ENCODE results near the gene POT1.
A peak's percentile ranks its signal among the peaks of the same experiment; 100 is the strongest.

POT1 gene

DNA sequence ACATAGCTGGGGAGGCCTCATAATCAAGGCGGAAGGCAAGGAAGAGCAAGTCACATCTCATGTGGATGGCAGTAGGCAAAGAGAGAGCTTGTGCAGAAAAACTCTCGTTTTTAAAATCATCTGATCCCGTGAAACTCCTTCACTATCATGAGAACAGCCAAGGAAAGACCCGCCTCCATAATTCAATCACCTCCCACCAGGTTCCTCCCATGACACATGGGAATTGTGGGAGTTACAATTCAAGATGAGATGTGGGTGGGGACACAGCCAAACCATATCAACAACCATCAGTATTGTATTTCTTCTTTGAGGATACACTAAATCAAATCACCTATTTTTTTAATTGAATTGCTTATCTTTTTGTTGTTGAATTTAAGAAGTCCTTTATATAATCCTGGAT, 16.7 kb downstream of the POT1 start:
- no peak for DNase-seq (ENCODE audit: low spot score)

DNA sequence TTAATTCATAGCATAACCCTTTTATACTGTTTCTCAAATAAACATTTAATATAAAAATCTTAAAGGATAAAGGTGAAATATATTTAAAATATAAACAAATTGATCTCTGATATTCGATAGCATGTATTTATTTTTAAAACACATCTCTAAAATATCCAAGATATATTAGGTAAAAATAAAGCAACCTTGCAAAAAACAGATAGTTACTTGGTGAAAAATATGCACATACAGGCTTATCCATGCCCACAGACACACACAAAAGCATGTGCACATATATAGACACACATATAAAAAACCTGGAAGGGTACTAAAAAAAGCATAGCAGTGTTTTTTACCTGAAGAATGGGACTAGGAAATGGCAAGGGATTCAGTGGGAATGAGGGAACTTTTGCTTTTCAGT, 19.8 kb downstream of the POT1 start:
- DNase-seq (ENCODE audit: low spot score) = no peak

GRCh38 chr7:124908259-124908658, 21.4 kb downstream of the POT1 start:
- DNase-seq (ENCODE audit: low spot score) = no peak

GRCh38 chr7:124907490-124907889, 22.1 kb downstream of the POT1 start:
- no peak for DNase-seq (ENCODE audit: low spot score)

GRCh38 chr7:124898531-124898930, 31.1 kb downstream of the POT1 start:
- DNase-seq (ENCODE audit: low spot score) = no peak

- DNase-seq (ENCODE audit: low spot score) = no peak
These were observed 33.6 kb downstream of the POT1 start for GRCh38 chr7:124896001-124896400.

GRCh38 chr7:124893140-124893827, 36.3 kb downstream of the POT1 start:
- no peak for DNase-seq (ENCODE audit: low spot score)

DNA sequence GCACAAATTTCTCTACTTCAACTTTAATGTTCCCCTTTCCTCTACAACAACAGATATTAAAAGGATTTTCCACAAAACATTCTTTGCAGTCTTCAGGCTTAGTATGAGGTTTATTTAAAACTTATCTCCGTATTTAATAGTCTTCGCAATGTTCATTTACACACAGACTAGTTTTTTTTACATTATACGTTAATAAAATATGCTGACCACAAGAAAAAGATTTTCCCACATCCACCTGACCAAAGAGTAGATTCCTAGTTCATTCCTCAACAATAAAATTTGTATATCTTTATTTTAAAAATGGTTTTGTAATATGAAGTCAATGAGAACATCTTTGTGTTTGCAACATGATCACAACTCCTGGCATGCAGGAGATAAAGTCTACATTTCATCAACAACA, 42.4 kb downstream of the POT1 start:
- no peak for DNase-seq (ENCODE audit: low spot score)

GRCh38 chr7:124881981-124882380, 47.6 kb downstream of the POT1 start:
- DNase-seq (ENCODE audit: low spot score) = no peak

DNA sequence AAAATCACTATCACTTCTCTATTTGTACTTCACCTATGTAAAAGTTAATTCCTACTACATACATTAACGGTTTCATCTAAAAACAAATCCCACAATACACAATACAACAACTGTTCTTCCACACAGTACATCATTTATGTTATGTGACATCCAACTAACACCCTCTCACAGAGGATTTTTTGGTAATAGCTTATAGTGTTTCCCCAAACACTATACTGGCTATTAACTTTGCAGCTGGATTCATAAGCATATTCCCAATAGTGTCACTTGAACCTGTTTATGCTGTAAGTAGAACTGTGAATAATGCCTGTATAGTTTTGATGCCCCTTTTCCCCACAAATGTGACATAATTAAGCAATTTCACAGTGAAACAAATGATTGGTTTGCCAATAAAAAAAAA, 49.9 kb downstream of the POT1 start:
- DNase-seq (ENCODE audit: low spot score) = no peak

GRCh38 chr7:124879103-124879502, 50.5 kb downstream of the POT1 start:
- no peak for DNase-seq (ENCODE audit: low spot score)

GRCh38 chr7:124874644-124875163, 54.9 kb downstream of the POT1 start:
- DNase-seq (ENCODE audit: low spot score) = no peak

DNA sequence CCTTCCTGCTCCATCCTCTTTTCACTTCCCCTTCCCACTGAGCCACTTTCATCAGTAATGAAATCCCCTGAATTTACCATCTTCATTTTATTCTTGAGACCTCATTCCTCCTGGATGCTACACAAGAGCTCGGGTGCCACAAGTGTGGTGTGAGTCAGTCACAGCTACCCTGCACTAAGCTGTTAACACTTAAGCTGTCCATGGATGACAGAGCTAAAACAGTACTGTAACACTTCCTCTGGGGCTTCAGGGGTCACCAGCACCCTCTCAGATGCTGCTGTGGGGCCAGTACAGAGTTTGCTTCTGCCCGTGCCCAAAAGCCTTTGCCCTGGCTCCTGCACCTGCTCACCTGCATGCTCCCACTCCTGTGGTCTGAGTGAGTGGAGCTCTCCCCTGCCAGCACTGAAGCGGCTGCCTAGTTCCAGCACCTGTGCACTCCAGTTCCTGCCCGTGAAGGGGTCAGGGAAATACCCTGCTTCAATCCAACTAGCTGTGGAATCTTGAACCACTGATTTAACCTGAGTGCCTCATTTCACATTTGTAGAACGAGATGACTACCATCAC, 71.9 kb downstream of the POT1 start:
- DNase-seq (ENCODE audit: low spot score) = no peak

GRCh38 chr7:124856299-124856888, 73.2 kb downstream of the POT1 start:
- DNase-seq (ENCODE audit: low spot score) = peak; percentile 9

GRCh38 chr7:124843336-124843735, 86.3 kb downstream of the POT1 start:
- no peak for DNase-seq (ENCODE audit: low spot score)

DNA sequence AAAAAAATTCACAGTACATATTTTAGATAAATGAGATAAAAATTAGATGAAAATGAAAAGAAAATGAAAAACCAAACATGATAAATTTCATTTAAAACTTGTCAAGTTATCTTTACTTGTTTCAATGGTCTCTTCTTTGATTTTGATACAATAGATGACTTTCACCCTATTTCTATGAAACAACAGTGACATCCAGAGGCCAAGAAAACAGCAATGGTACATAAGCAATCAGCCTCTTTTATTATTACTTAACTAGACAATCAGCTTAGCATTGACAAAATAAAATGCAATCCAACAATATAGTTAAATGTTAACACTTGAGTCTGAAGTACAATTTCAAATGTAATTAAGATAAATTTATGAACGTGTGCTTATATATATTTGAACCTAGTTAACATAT, 89.2 kb downstream of the POT1 start:
- no peak for DNase-seq (ENCODE audit: low spot score)

DNA sequence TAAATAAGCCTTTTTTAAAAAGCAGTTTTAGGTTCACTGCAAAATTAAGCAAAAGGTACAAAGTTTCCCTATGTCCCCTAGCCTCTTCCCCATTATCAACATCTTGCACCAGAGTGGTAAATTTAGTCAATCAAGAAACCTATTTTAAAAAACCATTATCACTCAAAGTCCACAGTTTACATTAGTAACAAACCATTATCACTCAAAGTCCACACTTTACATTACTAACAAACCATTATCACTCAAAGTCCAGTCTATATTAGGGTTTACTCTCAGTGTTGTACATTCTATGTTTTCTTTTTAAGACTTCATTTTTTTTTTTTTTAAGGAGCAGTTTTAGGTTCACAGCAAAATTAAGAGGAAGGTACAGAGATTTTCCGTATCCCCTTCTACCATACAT, 89.9 kb downstream of the POT1 start:
- no peak for DNase-seq (ENCODE audit: low spot score)

GRCh38 chr7:124836173-124836572, 93.5 kb downstream of the POT1 start:
- DNase-seq (ENCODE audit: low spot score) = no peak

- DNase-seq (ENCODE audit: low spot score) = no peak
These were observed 110.8 kb downstream of the POT1 start for GRCh38 chr7:124818807-124819206.

GRCh38 chr7:124813994-124814798, 115.4 kb downstream of the POT1 start:
- DNase-seq (ENCODE audit: low spot score) = no peak

- no peak for DNase-seq (ENCODE audit: low spot score)
These were observed 116.9 kb downstream of the POT1 start for GRCh38 chr7:124812764-124813163.

DNA sequence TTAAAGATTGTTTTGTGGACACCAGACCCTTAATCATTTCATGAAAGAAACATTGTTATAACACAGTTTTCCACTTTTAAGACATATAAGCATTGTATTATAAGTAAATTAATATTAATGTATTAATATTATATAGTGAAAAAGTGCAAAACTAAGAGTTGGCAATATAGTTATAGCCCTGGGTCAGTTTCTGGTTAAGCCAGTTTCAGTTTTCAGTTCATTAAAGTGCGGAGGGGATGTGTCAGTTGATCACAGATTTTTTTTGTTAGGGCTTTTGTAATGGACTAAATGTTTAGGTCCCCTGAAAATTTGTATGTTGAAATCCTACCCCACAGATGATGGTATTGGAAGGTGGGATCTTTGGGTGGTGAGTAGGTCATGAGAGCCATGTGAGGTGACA, 118.3 kb downstream of the POT1 start:
- no peak for DNase-seq (ENCODE audit: low spot score)

DNA sequence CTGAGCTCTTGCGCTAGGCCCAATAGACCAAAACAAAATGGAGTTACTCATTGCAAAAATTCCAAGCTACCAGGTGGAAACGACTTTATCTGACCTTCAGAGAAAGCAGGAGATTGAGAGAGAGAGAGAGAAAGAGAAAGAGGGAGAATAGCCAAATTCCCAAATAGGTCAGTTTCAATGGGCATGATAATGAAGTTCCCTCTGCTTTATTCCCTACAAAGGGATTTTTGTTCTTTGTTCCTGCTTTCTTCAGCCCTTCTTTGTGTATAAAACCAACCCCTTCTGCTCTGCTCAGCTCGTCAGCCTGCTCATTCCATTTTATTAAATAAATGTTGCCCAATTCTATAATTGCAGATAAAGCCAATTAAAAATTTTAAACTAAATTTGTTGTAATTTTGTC, 119.0 kb downstream of the POT1 start:
- no peak for DNase-seq (ENCODE audit: low spot score)

All from germinal center (tissue), 1 donor.